Measurements from ENCODE around the gene DRAP1.

The DRAP1 gene

DNA sequence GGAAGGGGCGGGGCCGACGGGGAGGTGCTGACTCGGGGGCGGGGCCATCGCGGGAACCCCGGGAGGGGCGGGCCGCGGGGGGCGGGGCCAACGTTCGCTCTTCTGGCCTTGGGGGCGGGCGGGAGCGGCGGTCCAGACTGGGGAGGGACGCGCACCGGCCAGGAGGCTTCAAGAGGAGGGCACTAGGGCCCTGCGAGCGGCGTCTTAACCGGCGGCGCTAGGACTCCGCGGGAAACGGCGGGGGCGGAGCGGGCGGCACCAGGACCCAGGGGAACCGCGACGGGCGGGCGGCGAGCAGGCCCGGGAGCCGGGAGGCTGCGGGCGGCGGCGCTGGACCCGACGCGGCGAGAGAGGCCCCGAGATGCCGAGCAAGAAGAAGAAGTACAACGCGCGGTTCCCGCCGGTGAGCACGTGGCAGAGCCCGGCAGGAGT lies at the start of gene DRAP1:
TSS of gene DRAP1 (plus strand) at position 286 of the 432 bp plus-strand sequence. CDS start at position 362, 76 bp downstream.
- DNase-seq (ENCODE audit: low read depth in 2 of 3, low spot score in 2 of 3) = peak; percentile 98 to 99 (median 99)

- no peak for DNase-seq (ENCODE audit: low read depth in 2 of 3, low spot score in 2 of 3)
These were observed 49.5 kb upstream of the DRAP1 start for GRCh38 chr11:65869643-65870306.

GRCh38 chr11:65870307-65870658 lies 48.9 kb upstream of the DRAP1 start:
- no peak for DNase-seq (ENCODE audit: low read depth in 2 of 3, low spot score in 2 of 3)

DNA sequence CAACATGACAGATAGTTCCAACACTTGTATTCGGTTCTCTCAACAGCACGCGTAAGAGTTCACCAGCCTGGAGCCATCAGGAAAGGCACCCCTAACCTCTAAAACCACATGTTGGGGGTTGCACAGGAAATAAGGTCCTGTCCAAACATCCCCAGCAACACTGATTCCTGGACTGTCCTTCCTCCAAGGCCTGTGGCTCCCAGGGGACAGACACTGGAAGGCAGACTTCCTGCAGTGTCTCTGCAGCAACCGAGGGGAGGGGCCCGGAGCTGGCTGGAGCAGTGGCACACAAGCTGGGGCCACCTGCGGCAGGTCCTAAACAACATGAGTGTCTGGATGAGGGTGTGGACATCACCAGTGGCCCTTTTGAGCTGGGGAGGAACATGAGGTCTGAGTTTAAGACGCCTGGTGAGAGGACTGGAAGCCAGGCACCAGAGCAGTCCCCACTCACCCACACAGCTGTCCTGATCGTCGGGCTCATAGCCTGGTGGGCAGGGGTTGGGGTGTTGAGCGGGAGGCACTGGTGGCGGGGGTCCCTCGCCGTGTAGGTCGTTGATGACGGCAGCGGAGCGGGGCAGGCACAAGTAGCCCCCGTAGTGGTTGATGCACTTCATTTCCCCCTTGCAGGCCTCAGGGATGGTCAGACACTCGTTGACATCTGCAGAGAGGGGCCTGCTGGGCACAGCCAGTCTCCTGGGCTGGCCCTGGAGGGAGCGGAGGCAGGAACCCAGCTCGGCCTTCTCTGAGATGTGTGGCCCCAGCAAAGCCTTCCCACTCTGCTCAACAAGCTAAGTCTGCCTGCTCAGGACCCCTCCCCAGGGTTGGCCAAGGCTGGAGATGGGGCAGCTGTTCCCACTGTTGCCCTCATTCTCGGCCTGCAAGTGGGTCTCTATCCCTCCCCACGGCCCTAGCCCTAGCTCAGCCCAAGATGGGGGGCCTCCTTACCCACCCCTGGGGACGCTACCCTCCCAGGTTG lies 48.2 kb upstream of the DRAP1 start:
- no peak for DNase-seq (ENCODE audit: low read depth in 2 of 3, low spot score in 2 of 3)

DNA sequence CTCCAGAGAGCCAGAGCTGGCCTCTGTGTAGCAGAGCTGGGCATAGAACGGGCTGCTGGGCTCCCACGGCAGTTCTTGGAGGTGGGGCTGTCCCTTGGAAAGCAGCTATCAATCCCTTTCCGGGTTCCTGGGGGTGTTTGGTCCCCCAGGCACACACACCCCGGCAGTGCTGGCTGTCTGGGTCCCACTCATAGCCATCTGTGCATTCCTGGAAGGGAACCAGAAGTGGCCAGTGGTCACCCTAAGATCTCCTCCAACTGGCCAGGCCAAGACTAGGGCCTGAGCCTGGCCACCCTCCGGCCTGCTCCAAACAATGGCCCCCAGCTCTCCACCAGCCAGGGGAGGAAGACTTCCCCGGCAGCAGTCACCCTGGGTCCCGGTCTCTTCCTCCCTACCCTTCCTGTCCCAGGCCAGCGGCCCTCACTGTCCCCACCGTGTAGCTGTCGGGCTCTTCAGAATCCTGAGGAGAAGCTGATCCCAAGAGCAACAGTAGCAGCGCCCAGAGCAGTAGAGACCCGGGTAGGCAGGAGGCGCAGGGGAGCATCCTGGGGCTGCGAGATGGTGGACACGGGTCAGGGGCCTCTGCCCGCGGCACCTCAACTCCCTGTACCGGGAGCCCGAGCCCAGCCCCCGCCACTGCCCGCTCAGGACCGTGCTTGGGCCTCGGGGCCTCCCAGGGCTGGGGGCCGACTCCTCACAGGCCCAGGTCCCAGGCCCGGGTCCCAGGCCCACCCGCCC lies 47.2 kb upstream of the DRAP1 start:
- no peak for DNase-seq (ENCODE audit: low read depth in 2 of 3, low spot score in 2 of 3)

DNA sequence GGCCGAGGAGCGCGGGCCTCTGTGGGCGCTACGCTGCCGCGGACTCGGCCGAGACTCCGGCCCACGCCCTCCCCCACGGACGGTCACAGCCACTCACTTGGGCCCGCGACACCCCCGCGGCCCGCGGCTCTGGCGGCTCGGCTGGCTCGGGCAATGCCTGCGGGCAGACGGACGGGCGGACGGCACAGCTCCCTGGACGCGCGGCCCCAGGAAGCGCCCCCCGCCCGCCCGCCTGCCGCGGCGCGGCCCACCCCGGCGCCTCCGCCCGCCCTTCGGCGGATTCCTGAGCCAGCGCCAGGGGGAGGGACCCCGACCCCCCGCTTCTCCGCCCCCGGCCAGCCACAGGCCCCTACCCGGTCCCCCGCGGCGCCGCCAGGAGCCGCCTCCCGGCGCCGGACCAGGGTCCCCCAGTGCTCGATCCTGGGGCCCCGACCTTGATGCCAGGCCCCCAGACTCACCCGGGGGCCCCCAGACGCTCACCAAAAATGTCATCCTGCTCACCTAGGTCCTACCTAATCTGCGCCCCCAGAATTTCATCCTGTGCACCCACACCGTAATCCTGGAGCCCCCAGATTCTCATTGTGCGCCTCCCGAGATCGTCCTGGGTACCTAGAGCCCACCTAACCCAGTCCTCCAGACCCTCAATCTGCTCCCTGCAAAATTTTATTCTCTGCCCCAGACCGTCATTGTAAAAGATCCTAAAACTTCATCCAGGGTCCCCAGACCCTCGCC lies 46.5 kb upstream of the DRAP1 start, which contains the start of gene EFEMP2:
TSS of gene EFEMP2 (minus strand) at position 215 of the 732 bp plus-strand sequence. CDS start 446 bp downstream, outside the sequence.
- DNase-seq (ENCODE audit: low read depth in 2 of 3, low spot score in 2 of 3) = no peak

- DNase-seq (ENCODE audit: low read depth in 2 of 3, low spot score in 2 of 3) = peak; percentile 94 to 97 (median 95)
These were observed 45.7 kb upstream of the DRAP1 start for GRCh38 chr11:65873318-65874156.

GRCh38 chr11:65879617-65880016 lies 39.6 kb upstream of the DRAP1 start, which contains the start of gene CTSW:
Gene CTSW, plus strand, starts transcription at chr11:65879837. Its CDS starts 18 bp downstream, at chr11:65879855.
- no peak for DNase-seq (ENCODE audit: low read depth in 2 of 3, low spot score in 2 of 3)

GRCh38 chr11:65880027-65880426 lies 39.2 kb upstream of the DRAP1 start:
- no peak for DNase-seq (ENCODE audit: low read depth in 2 of 3, low spot score in 2 of 3)

DNA sequence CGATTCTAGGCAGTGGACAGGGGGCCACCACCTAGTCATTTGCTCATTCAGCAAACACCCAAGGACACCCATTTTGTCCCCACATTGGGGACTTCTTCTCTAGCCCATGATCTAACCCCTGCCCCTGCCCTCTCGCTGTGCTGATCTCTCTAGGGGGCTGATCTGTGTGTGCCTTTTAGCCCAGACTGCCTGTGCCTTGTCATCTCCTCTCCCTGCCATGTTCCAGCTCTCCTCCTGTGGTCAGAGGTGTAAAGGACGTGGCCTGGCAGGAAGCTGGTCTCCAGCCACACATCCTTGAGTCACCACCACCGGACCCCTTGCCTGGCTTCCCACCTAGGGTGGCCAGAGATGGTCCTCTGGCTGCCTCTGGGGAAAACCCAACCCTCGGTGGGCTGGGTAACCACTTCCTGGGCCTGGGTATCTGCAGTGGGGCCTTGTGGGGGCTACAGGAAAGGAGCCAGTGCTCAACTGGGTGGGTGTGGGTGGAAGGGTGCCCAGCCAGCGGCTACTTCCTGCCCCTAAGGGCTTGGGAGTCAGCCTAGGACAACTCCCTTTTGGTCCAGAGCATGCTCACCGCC lies 38.3 kb upstream of the DRAP1 start:
- no peak for DNase-seq (ENCODE audit: low read depth in 2 of 3, low spot score in 2 of 3)

- DNase-seq (ENCODE audit: low read depth in 2 of 3, low spot score in 2 of 3) = no peak
These were observed 36.8 kb upstream of the DRAP1 start for GRCh38 chr11:65882120-65883057.

- no peak for DNase-seq (ENCODE audit: low read depth in 2 of 3, low spot score in 2 of 3)
These were observed 36.0 kb upstream of the DRAP1 start for GRCh38 chr11:65883058-65883761.

GRCh38 chr11:65883786-65884715 lies 35.2 kb upstream of the DRAP1 start:
- DNase-seq (ENCODE audit: low read depth in 2 of 3, low spot score in 2 of 3) = no peak

- DNase-seq (ENCODE audit: low read depth in 2 of 3, low spot score in 2 of 3) = peak in 2 of 3 experiments; percentile 62
These were observed 34.5 kb upstream of the DRAP1 start for GRCh38 chr11:65884716-65885092.

- DNase-seq (ENCODE audit: low read depth in 2 of 3, low spot score in 2 of 3) = no peak
These were observed 34.0 kb upstream of the DRAP1 start for GRCh38 chr11:65885231-65885630.

GRCh38 chr11:65885808-65886536 lies 33.3 kb upstream of the DRAP1 start:
- no peak for DNase-seq (ENCODE audit: low read depth in 2 of 3, low spot score in 2 of 3)

Measured in activated CD8-positive, alpha-beta memory T cell treated with anti-CD3 and anti-CD28 coated beads for 48 hours (primary cell).